ENCODE results near the gene ZNF674.

ZNF674 gene

GRCh38 chrX:46545111-46546005 lies at the start of gene ZNF674:
TSS of gene ZNF674 (minus strand) at chrX:46545421. CDS start at chrX:46542087, 3,334 bp downstream.
- peak within 1 kb of the TSS; percentile 71 for H3K4me3 ChIP-seq (ENCODE audit: low read depth, low read length)
- DNase-seq (ENCODE audit: low read depth): peak; percentile 92
- peak; percentile 22 for TF ChIP-seq CTCF (IDR thresholded peaks at IDR 0.05; ENCODE audit: low read depth, low read length)
- peak; percentile 83 for TF ChIP-seq POLR2A (IDR thresholded peaks at IDR 0.05; ENCODE audit: extremely low read depth, insufficient read length)
- no peak for TF ChIP-seq MYC (IDR thresholded peaks at IDR 0.05; ENCODE audit: low read depth, low read length)

- no peak for DNase-seq (ENCODE audit: low read depth)
- no peak for TF ChIP-seq MYC (IDR thresholded peaks at IDR 0.05; ENCODE audit: low read depth, low read length)
- TF ChIP-seq MAX (IDR thresholded peaks at IDR 0.05; ENCODE audit: low read depth, low read length): no peak
- no peak for TF ChIP-seq POLR2A (IDR thresholded peaks at IDR 0.05; ENCODE audit: extremely low read depth, insufficient read length)
- TF ChIP-seq CTCF (IDR thresholded peaks at IDR 0.05; ENCODE audit: low read depth, low read length): no peak
- no peak overlapping the region for H3K4me3 ChIP-seq (ENCODE audit: low read depth, low read length)
Measured at GRCh38 chrX:46589977-46590723, 44.9 kb upstream of the ZNF674 start.

- no peak for TF ChIP-seq MYC (IDR thresholded peaks at IDR 0.05; ENCODE audit: low read depth, low read length)
- no peak for TF ChIP-seq MAX (IDR thresholded peaks at IDR 0.05; ENCODE audit: low read depth, low read length)
- no peak for TF ChIP-seq CTCF (IDR thresholded peaks at IDR 0.05; ENCODE audit: low read depth, low read length)
- TF ChIP-seq POLR2A (IDR thresholded peaks at IDR 0.05; ENCODE audit: extremely low read depth, insufficient read length): no peak
- peak; percentile 48 for DNase-seq (ENCODE audit: low read depth)
- no peak overlapping the region for H3K4me3 ChIP-seq (ENCODE audit: low read depth, low read length)
Measured at GRCh38 chrX:46588263-46588662, 43.0 kb upstream of the ZNF674 start.

GRCh38 chrX:46587753-46588171 lies 42.5 kb upstream of the ZNF674 start:
- no peak for DNase-seq (ENCODE audit: low read depth)
- TF ChIP-seq MYC (IDR thresholded peaks at IDR 0.05; ENCODE audit: low read depth, low read length) (no peak), CTCF (IDR thresholded peaks at IDR 0.05; ENCODE audit: low read depth, low read length) (no peak), POLR2A (IDR thresholded peaks at IDR 0.05; ENCODE audit: extremely low read depth, insufficient read length) (no peak), MAX (IDR thresholded peaks at IDR 0.05; ENCODE audit: low read depth, low read length) (no peak)
- no peak overlapping the region for H3K4me3 ChIP-seq (ENCODE audit: low read depth, low read length)

- TF ChIP-seq POLR2A (IDR thresholded peaks at IDR 0.05; ENCODE audit: extremely low read depth, insufficient read length): no peak
- no peak for TF ChIP-seq MAX (IDR thresholded peaks at IDR 0.05; ENCODE audit: low read depth, low read length)
- TF ChIP-seq MYC (IDR thresholded peaks at IDR 0.05; ENCODE audit: low read depth, low read length): no peak
- no peak for TF ChIP-seq CTCF (IDR thresholded peaks at IDR 0.05; ENCODE audit: low read depth, low read length)
- DNase-seq (ENCODE audit: low read depth): peak; percentile 19
- H3K4me3 ChIP-seq (ENCODE audit: low read depth, low read length): no peak overlapping the region
Measured at GRCh38 chrX:46587158-46587557, 41.9 kb upstream of the ZNF674 start.
